ENCODE results near the gene CFDP1. TPM values are rescaled to one million over a fixed set of nuclear protein-coding genes. Genes with fewer than 3 reads are reported as not detected.

The CFDP1 gene
- total RNA-seq, 1 donor from 2014 or later: 45.2 TPM

- no peak for DNase-seq (ENCODE audit: low spot score)
Observed at GRCh38 chr16:75372236-75372856, 61.0 kb downstream of the CFDP1 start.

DNA sequence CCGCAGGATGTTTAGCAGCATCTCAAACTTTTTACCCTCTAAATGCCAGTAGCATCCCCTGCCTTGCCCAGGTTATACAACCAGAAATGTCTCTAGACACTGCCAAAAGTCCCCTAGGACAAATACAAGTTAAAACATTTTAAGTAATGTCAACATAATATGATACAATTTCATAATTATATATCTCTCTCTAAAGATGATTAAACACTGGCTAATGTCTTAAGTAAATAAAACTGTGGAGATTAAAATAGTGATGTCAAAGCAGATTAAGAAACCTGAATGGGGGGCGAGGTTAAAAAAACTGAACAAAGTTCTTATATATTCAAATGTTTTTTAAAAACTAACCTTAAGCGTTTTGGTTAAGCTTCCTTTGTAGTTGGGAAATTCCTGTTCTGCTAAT, 62.1 kb downstream of the CFDP1 start:
- no peak for DNase-seq (ENCODE audit: low spot score)

- no peak for DNase-seq (ENCODE audit: low spot score)
Observed at GRCh38 chr16:75364286-75364791, 69.0 kb downstream of the CFDP1 start.

GRCh38 chr16:75362846-75363245, 70.5 kb downstream of the CFDP1 start:
- no peak for DNase-seq (ENCODE audit: low spot score)

GRCh38 chr16:75361936-75362335, 71.4 kb downstream of the CFDP1 start:
- DNase-seq (ENCODE audit: low spot score): no peak

- no peak for DNase-seq (ENCODE audit: low spot score)
Observed at GRCh38 chr16:75354170-75354569, 79.1 kb downstream of the CFDP1 start.

DNA sequence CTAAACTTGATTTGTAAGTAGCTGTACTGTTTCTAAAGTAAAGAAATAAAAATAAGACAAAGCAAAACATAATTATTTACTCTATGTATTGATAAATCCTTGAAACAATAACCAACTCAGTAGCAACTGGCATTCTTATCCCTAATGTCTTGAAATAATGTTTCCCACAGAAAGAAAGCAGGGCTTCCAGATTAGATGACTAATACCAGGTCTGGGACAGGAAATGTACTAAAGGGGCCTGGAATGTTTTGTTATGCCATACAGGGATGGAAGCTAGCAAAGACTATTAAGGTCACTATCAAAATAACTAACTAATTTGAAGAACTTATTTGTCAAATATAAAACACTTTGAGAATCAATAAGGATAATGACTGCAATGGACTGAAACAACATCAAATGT, 82.1 kb downstream of the CFDP1 start:
- no peak for DNase-seq (ENCODE audit: low spot score)

DNA sequence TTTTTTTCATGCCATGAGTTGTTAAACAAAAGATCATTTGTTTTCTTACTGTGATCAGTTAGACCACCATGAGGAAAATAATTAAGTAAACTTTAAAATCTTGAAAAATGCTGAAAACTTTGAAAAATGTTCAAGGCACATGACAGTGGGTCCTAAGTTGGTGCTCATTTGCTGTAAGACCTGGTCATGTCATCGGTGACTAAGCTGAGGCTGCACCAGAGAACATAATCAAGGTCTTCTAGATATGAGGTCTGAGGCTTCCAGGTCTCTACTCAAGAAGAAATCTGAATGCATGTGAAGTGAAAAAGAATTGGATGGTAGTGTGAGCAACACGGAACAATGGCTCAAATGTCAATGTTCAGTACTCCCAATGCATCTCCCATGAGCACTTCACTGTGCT, 87.6 kb downstream of the CFDP1 start:
- no peak for DNase-seq (ENCODE audit: low spot score)

DNA sequence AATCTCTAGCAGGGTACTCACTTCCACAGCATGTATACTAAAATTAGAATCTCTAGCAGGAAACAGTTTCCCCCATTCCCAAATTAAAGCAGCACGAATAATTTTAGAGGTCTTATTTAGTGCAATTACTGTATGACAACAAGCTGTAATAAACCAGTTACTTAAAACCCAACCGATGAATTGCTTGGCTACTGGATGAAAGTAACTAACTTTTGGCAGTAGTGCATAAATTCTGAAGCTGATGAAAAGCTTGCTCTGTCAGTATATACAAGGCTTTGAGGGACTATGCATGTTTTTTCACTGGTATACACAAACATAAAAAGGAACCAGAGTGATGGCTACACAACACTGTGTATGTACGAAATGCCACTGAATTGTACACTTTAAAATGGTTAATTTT, 89.4 kb downstream of the CFDP1 start:
- DNase-seq (ENCODE audit: low spot score): no peak

DNA sequence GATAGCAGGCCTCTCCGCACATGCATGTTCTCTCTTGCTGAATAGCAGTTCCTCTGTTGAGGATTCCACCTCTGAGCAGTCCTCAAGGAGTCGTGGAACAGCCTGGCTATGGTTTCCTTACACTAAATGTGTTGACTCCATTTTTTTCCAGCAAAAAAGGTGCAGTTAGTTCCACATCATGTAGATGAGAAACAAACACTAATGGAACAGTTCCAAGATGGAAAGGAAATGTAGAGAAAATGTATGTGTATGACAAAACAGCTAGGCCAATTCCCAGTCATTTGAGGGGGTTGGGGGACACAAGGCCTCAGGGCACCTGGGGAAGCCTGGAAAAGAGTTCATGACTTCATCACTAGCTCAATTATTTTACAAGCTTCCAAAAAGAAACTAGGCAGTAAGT, 90.0 kb downstream of the CFDP1 start:
- no peak for DNase-seq (ENCODE audit: low spot score)

DNA sequence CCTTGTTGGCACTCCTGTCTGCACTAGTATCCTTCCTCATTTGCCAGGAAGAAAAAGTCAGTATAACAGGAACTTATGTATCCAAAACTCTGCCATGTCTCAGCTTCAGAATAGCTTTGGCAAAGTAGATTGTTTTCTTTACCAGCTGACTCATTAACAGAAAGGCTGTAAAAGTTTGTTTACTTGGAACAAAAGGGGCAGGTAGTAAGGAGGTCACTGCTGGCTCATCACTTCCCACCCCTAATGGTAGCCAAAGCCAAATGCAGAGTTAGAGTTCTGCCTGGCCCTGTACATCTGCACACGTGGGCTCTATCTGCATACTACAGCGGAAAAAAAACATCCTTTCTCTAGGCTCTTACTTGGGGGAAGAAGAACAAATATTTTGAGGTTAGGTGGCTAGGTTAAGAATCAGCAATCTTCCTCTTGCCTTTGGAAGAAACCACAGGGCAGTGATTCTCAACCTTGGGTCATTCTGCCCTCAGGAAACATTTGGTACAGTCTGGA, 90.9 kb downstream of the CFDP1 start:
- DNase-seq (ENCODE audit: low spot score): peak; percentile 48

GRCh38 chr16:75341564-75342307, 91.6 kb downstream of the CFDP1 start:
- DNase-seq (ENCODE audit: low spot score): no peak

GRCh38 chr16:75340741-75341491, 92.4 kb downstream of the CFDP1 start:
- DNase-seq (ENCODE audit: low spot score): peak; percentile 31

DNA sequence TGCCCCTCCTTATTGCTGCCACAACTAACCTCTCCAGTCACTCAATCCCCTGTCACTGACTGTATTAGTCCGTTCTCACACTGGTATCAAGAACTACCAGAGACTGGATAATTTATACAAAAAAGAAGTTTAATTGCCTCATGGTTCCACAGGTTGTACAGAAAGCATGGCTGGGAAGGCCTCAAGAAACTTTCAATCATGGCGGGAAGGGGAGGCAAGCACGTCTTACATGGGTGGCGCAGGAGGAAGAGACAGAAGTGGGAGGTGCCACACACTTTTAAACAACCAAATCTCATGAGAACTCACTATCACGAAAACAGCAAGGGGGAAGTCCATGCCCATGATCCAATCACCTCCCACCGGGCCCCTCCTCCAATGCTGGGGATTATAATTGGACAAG, 95.9 kb downstream of the CFDP1 start:
- no peak for DNase-seq (ENCODE audit: low spot score)

DNA sequence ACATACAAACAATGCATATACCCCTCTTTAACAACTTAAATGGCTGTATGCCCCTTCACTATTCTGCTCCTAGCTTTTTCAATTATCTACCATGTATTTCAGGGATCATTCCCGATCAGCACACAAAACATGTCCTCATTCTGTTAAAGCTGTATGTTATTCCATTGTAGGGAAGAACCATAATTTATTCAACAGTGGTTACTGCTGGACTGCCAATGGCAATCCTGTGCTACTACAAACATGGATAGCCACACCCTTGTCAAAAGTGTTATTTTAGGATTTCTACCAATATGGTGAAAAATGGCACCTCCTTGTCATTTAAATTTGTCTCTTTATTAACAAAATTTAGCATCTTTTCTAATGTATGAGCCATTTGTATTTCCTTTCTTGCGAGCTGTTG, 96.8 kb downstream of the CFDP1 start:
- DNase-seq (ENCODE audit: low spot score): no peak

DNA sequence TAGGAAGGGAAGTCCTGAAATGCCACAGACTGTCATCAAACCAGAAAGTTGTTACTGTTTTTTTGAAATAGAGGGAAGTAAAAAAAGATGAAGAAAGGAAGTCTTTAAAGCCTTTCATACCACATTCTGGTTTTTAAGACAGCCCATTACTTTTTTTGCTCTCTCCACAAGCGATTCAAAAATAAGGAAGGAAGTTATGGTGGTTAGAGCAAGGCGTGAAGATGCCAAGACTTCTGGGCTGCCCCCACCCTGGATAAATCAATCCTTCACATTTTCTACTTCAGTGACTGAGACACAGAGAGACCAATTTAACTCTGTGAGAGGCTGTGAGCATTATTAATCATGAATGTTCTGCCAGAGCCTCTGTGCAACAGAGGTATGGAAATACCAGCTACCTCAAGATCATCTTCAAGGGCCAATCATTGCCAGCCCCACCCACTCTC, 99.6 kb downstream of the CFDP1 start:
- DNase-seq (ENCODE audit: low spot score): no peak

- no peak for DNase-seq (ENCODE audit: low spot score)
Observed at GRCh38 chr16:75329943-75330342, 103.4 kb downstream of the CFDP1 start.

- no peak for DNase-seq (ENCODE audit: low spot score)
Observed at GRCh38 chr16:75326333-75326732, 107.0 kb downstream of the CFDP1 start.

DNA sequence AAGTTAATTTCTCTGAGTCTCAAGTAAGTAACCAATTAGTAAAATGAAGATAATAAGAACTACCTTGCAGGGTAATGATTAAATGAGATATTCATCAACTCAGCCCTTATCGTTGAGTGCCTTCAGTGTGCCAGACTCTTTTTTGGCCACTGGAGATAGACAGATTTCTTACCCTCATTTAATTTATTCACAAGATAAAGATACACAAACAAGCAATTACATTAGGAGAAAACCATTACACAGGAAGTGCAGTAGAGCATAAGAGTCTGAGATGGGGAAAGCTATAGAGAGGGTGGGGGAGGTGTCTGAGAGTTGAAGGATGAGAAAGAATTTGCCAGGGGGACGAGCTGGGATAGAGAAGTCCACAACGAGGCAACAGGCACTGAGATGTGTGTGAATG, 109.4 kb downstream of the CFDP1 start:
- DNase-seq (ENCODE audit: low spot score): no peak

- no peak for DNase-seq (ENCODE audit: low spot score)
Observed at GRCh38 chr16:75323198-75323597, 110.1 kb downstream of the CFDP1 start.

DNA sequence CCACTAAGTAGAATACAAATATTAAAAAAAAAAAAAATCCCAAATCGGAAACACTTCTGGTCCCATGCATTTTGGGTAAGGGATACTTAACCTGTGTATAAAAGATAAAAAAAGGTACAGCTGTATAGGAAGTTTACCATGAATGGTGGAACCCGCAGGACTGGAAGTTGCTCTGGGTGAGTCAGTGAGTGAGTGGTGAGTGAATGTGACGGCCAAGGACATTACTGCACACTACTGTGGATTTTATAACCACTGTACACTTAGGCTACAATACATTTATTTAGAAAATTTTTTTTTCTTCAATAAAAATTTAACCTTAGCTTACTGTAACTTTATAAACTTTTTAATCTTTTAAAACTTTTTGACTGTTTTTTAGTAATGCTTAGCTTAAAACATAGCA, 110.6 kb downstream of the CFDP1 start:
- DNase-seq (ENCODE audit: low spot score): no peak

- DNase-seq (ENCODE audit: low spot score): no peak
Observed at GRCh38 chr16:75320435-75320834, 112.9 kb downstream of the CFDP1 start.
